H1 (cell line): ENCODE data around the gene ARHGAP24. TPM values are rescaled to one million over a fixed set of nuclear protein-coding genes. Genes with fewer than 3 reads are reported as not detected.

Experiments
- CTCF ChIA-PET: fragments of 300-600 bp; sonication (Branson Sonifier 250); formaldehyde crosslinking; loops from one replicate; lab custom pipeline; 2021; ENCODE audit not compliant: partially characterized antibody; lab: Charles Lee
- POLR2A ChIA-PET: fragments of 300-600 bp; sonication (Branson Sonifier 250); formaldehyde crosslinking; loops from one replicate; lab custom pipeline; 2021; ENCODE audit warnings: inconsistent platforms; ENCODE audit not compliant: partially characterized antibody; lab: Charles Lee
- DNase-seq, 2 experiments: peaks; one replicate each; pipeline versions ENCODE4 v3.0.0 to v3.0.0-alpha.2; 2010 to 2022; ENCODE audit warnings: low spot score in 2 of 2, low read depth in 1 of 2, mixed read lengths in 1 of 2
- FAIRE-seq: peaks from 2 replicates; lab custom pipeline; 2011; peaks lifted over from hg19 to GRCh38; lab: Jason Lieb, UNC
- H2AFZ ChIP-seq: 2 replicates; pipeline ENCODE4 v1.8.1; 2012; ENCODE audit warnings: low read length, inconsistent platforms
- H2AK5ac ChIP-seq: 2 replicates; pipeline ENCODE4 v1.6.1; 2013; ENCODE audit warnings: low read depth, low read length
- H2BK120ac ChIP-seq: replicated peaks from 2 replicates; pipeline ENCODE3; 2013; ENCODE audit warnings: low read depth, low read length, inconsistent platforms
- H2BK12ac ChIP-seq: 2 replicates; pipeline ENCODE4 v1.6.1; 2013; ENCODE audit warnings: low read depth, low read length
- H2BK15ac ChIP-seq: 2 replicates; pipeline ENCODE4 v1.6.1; 2013; ENCODE audit warnings: low read length
- H2BK20ac ChIP-seq: 2 replicates; pipeline ENCODE4 v1.6.1; 2013; ENCODE audit warnings: low read length
- H2BK5ac ChIP-seq: 2 replicates; pipeline ENCODE4 v1.6.1; 2013; ENCODE audit warnings: low read depth, low read length
- H3K14ac ChIP-seq: 2 replicates; pipeline ENCODE4 v1.6.1; 2013; ENCODE audit warnings: inconsistent platforms; ENCODE audit not compliant: insufficient read length
- H3K18ac ChIP-seq: 2 replicates; pipeline ENCODE4 v1.6.1; 2013; ENCODE audit warnings: low read length; ENCODE audit errors: extremely low read depth
- H3K23ac ChIP-seq: 2 replicates; pipeline ENCODE4 v1.6.1; 2013; ENCODE audit warnings: inconsistent platforms; ENCODE audit not compliant: insufficient read length
- H3K23me2 ChIP-seq: 2 replicates; pipeline ENCODE4 v1.6.1; 2013; ENCODE audit warnings: low read depth, low read length
- H3K27ac ChIP-seq: 2 replicates; pipeline ENCODE4 v1.6.1; 2011; ENCODE audit warnings: low read depth, low read length, inconsistent platforms
- H3K27me3 ChIP-seq, 4 experiments: replicated peaks in 1 of 4; 1 replicate in 1 of 4; 2 replicates in 3 of 4; pipeline versions ENCODE4 v1.6.1 to v1.8.1; 2011 to 2013; ENCODE audit warnings: low read length in 3 of 4, mild to moderate bottlenecking in 3 of 4, inconsistent platforms in 2 of 4, mixed read lengths in 2 of 4, moderate library complexity in 1 of 4; ENCODE audit not compliant: control insufficient read depth in 3 of 4, insufficient read depth in 3 of 4; ENCODE audit errors: extremely low read depth in 1 of 4
- H3K36me3 ChIP-seq, 4 experiments: 2 replicates each; pipeline versions ENCODE4 v1.6.1 to v1.8.1; 2011 to 2013; ENCODE audit warnings: mild to moderate bottlenecking in 4 of 4, low read length in 3 of 4, moderate library complexity in 2 of 4, control low read depth in 1 of 4, inconsistent platforms in 1 of 4; ENCODE audit not compliant: insufficient read depth in 4 of 4, control insufficient read depth in 2 of 4
- H3K4ac ChIP-seq: replicated peaks from 2 replicates; pipeline ENCODE3; 2013; ENCODE audit warnings: low read length, low read depth, mixed read lengths, inconsistent platforms; ENCODE audit not compliant: insufficient read length
- H3K4me1 ChIP-seq, 4 experiments: replicated peaks in 1 of 4; 1 replicate in 1 of 4; 2 replicates in 3 of 4; pipeline versions ENCODE4 v1.6.1 to v1.8.1; 2011 to 2013; ENCODE audit warnings: low read length in 3 of 4, inconsistent platforms in 2 of 4, mixed read lengths in 1 of 4; ENCODE audit not compliant: insufficient read depth in 4 of 4, control insufficient read depth in 3 of 4
- H3K4me2 ChIP-seq, 2 experiments: 2 replicates each; pipeline versions ENCODE4 v1.6.1 to v1.8.1; 2011 to 2013; ENCODE audit warnings: low read depth in 2 of 2, low read length in 2 of 2, control low read depth in 1 of 2, inconsistent platforms in 1 of 2, mild to moderate bottlenecking in 1 of 2; ENCODE audit not compliant: insufficient read depth in 1 of 2
- H3K4me3 ChIP-seq, 4 experiments: fragments of 200-600, 300-600 bp in 1 of 4; sonication (generic), shearing (Covaris generic), sonication (Bioruptor Twin) in 1 of 4; 2 replicates each; pipeline versions ENCODE4 v1.5.1 to v1.8.1; 2011 to 2016; ENCODE audit warnings: low read length in 4 of 4, low read depth in 3 of 4, control low read depth in 2 of 4, inconsistent platforms in 2 of 4, mild to moderate bottlenecking in 2 of 4, mixed read lengths in 1 of 4, moderate library complexity in 1 of 4; ENCODE audit not compliant: insufficient read depth in 2 of 4; ENCODE audit errors: extremely low read depth in 1 of 4
- H3K56ac ChIP-seq: replicated peaks from 2 replicates; pipeline ENCODE3; 2013; ENCODE audit warnings: low read depth, mild to moderate bottlenecking, mixed read lengths, low read length, inconsistent platforms; ENCODE audit not compliant: insufficient read length
- H3K79me1 ChIP-seq: 2 replicates; pipeline ENCODE4 v1.6.1; 2013; ENCODE audit warnings: low read depth, low read length, control low read depth
- H3K79me2 ChIP-seq, 2 experiments: 2 replicates each; pipeline versions ENCODE4 v1.6.1 to v1.8.1; 2012 to 2013; ENCODE audit warnings: low read length in 2 of 2, mild to moderate bottlenecking in 2 of 2, inconsistent platforms in 1 of 2; ENCODE audit not compliant: insufficient read depth in 2 of 2, control insufficient read depth in 1 of 2
- H3K9ac ChIP-seq, 4 experiments: replicated peaks in 1 of 4; 1 replicate in 1 of 4; 2 replicates in 3 of 4; pipeline versions ENCODE4 v1.6.1 to v1.8.1; 2011 to 2013; ENCODE audit warnings: low read depth in 3 of 4, low read length in 3 of 4, control low read depth in 2 of 4, mild to moderate bottlenecking in 2 of 4, moderate library complexity in 2 of 4, inconsistent platforms in 1 of 4; ENCODE audit errors: extremely low read depth in 1 of 4
- H3K9me3 ChIP-seq, 2 experiments: 2 replicates each; pipeline versions ENCODE4 v1.6.1 to v1.8.1; 2012 to 2013; ENCODE audit warnings: mild to moderate bottlenecking in 2 of 2, moderate library complexity in 2 of 2, control low read depth in 1 of 2, inconsistent platforms in 1 of 2, low read depth in 1 of 2, low read length in 1 of 2, mixed read lengths in 1 of 2; ENCODE audit not compliant: insufficient read depth in 2 of 2
- H4K20me1 ChIP-seq, 2 experiments: replicated peaks in 1 of 2; 2 replicates each; pipeline versions ENCODE3 to v1.8.1; 2011 to 2013; ENCODE audit warnings: inconsistent platforms in 2 of 2, low read length in 2 of 2, mild to moderate bottlenecking in 1 of 2; ENCODE audit not compliant: insufficient read depth in 2 of 2, control insufficient read depth in 1 of 2
- H4K5ac ChIP-seq: 2 replicates; pipeline ENCODE4 v1.6.1; 2013; ENCODE audit warnings: low read length, low read depth, mixed read lengths, inconsistent platforms; ENCODE audit not compliant: insufficient read length
- H4K8ac ChIP-seq: 2 replicates; pipeline ENCODE4 v1.8.0; 2013; ENCODE audit warnings: mild to moderate bottlenecking, moderate library complexity, low read length, inconsistent platforms; ENCODE audit not compliant: insufficient read depth; ENCODE audit errors: extremely low read depth
- H4K91ac ChIP-seq: replicated peaks from 2 replicates; pipeline ENCODE3; 2013; ENCODE audit warnings: low read length, mixed read lengths, inconsistent platforms; ENCODE audit not compliant: insufficient read length
- BCL11A ChIP-seq, 2 experiments: IDR thresholded peaks; one replicate each; pipeline ENCODE4 v1.6.1; 2011; ENCODE audit warnings: low read depth in 2 of 2, low read length in 2 of 2, mild to moderate bottlenecking in 2 of 2
- CTCF ChIP-seq, 3 experiments: IDR thresholded peaks; 1 replicate in 2 of 3; 2 replicates in 1 of 3; pipeline versions ENCODE4 v1.5.1 to v1.6.1; 2011; ENCODE audit warnings: low read length in 3 of 3, mild to moderate bottlenecking in 3 of 3, inconsistent platforms in 2 of 3, low read depth in 1 of 3, moderate library complexity in 1 of 3; ENCODE audit not compliant: insufficient read depth in 1 of 3; ENCODE audit errors: control extremely low read depth in 1 of 3
- POLR2A ChIP-seq, 2 experiments: IDR thresholded peaks; 1 replicate in 1 of 2; 2 replicates in 1 of 2; pipeline ENCODE4 v1.6.1; 2011; ENCODE audit warnings: low read depth in 2 of 2, low read length in 2 of 2, mild to moderate bottlenecking in 2 of 2; ENCODE audit errors: control extremely low read depth in 1 of 2
- TCF12 ChIP-seq: IDR thresholded peaks from 2 replicates; pipeline ENCODE4 v1.6.1; 2011; ENCODE audit warnings: low read depth, mild to moderate bottlenecking, low read length
- ZNF274 ChIP-seq: IDR thresholded peaks from 2 replicates; pipeline ENCODE4 v1.7.0; 2012; ENCODE audit warnings: low read length, borderline replicate concordance; ENCODE audit errors: extremely low read depth
- WGBS, 2 experiments: shearing (Covaris generic) in 1 of 2; methylation state at CpG; one replicate each; pipeline versions ENCODE4 v1.1.6 to v1.1.7; 2013 to 2015; ENCODE audit warnings: low lambda C conversion rate in 2 of 2, mixed read lengths in 2 of 2, inconsistent platforms in 1 of 2, low coverage in 1 of 2, missing lambda C conversion rate in 1 of 2; ENCODE audit not compliant: insufficient replicate concordance in 2 of 2, insufficient coverage in 1 of 2, insufficient read length in 1 of 2; ENCODE audit errors: extremely low coverage in 1 of 2, missing lambda C conversion rate in 1 of 2; 5-methylcytosine and 5-hydroxymethylcytosine counted together
- polyA plus RNA-seq, 7 experiments: library from polyadenylated mRNA; depleted of rRNA in 3 of 7; stranded (reverse) in 5 of 7; unstranded in 2 of 7; fragments of >200 nt in 5 of 7; fragments of 200-250 nt in 2 of 7; gene quantifications; 1 replicate in 5 of 7; 2 replicates in 1 of 7; 4 replicates in 1 of 7; pipeline versions ENCODE4 v1.2.1 to v1.2.3, GENCODE V29; 2011 to 2013; ENCODE audit warnings: missing spikeins in 2 of 7, mixed read lengths in 2 of 7
- total RNA-seq: library from RNA; stranded (reverse); fragmentation: NEBNext Ultra II Directional; extraction: Animal tissue kit (Norgen Biotek cat#: 25700); gene quantifications from 2 replicates; pipeline ENCODE4 v1.2.1, GENCODE V29; 2021

The ARHGAP24 gene
- total and polyA plus RNA-seq, 2 of the 8 experiments (the other 6 are each of a cell fraction or from before 2014, with no cell fraction given), result 0.08 to 0.50 TPM

GRCh38 chr4:85734424-85734831 is 259.5 kb downstream of the ARHGAP24 start:
- no peak overlapping the region for H2BK12ac ChIP-seq
- H3K4me1 ChIP-seq, result no peaks in the 10 kb centered on the region
- H2AFZ ChIP-seq, result no peak overlapping the region
- 84% methylated on average over 1 of the region's 1 CpG; no CpG with 5 or more reads in 1 of the 2 experiments for WGBS, 2 experiments
- no peaks in the 10 kb centered on the region for H3K79me2 ChIP-seq
- TF ChIP-seq POLR2A (IDR thresholded peaks at IDR 0.05; ENCODE audit: control extremely low read depth in 1 of 2, low read depth in 2 of 2, low read length in 2 of 2), result no peak
- TF ChIP-seq ZNF274, result no peak
- no peak for TF ChIP-seq TCF12
- TF ChIP-seq BCL11A (IDR thresholded peaks at IDR 0.05; ENCODE audit: low read depth in 2 of 2, low read length in 2 of 2), result no peak
- no peak for TF ChIP-seq CTCF (IDR thresholded peaks at IDR 0.05; ENCODE audit: control extremely low read depth in 1 of 3, insufficient read depth in 1 of 3, low read depth in 1 of 3, low read length in 3 of 3)
- no peak overlapping the region for H3K18ac ChIP-seq
- no peak overlapping the region for H2BK20ac ChIP-seq
- H3K27ac ChIP-seq, result no peak overlapping the region
- H4K20me1 ChIP-seq, result no peaks in the 10 kb centered on the region
- H4K8ac ChIP-seq, result no peak overlapping the region
- H3K9ac ChIP-seq, result no peak overlapping the region
- H4K5ac ChIP-seq, result no peak overlapping the region
- no peaks in the 10 kb centered on the region for H3K27me3 ChIP-seq
- no peak overlapping the region for H3K56ac ChIP-seq
- DNase-seq (no peak), FAIRE-seq (no peak)
- no peak overlapping the region for H2BK15ac ChIP-seq
- H3K4me2 ChIP-seq, result no peak overlapping the region
- no peaks in the 10 kb centered on the region for H3K36me3 ChIP-seq
- H3K79me1 ChIP-seq, result no peaks in the 10 kb centered on the region
- no peak overlapping the region for H3K23ac ChIP-seq
- H3K4me3 ChIP-seq, result no peak overlapping the region
- ChIA-PET CTCF (no interaction called here), POLR2A (no interaction called here)
- H3K14ac ChIP-seq, result no peak overlapping the region
- no peak overlapping the region for H2BK5ac ChIP-seq
- H2AK5ac ChIP-seq, result no peak overlapping the region
- no peaks in the 10 kb centered on the region for H3K23me2 ChIP-seq
- no peak overlapping the region for H2BK120ac ChIP-seq
- no peak overlapping the region for H3K4ac ChIP-seq
- H3K9me3 ChIP-seq, result no peaks in the 10 kb centered on the region
- H4K91ac ChIP-seq, result no peak overlapping the region
